ENCODE data around the gene TBX2. TPM values are rescaled to one million over a fixed set of nuclear protein-coding genes. Genes with fewer than 3 reads are reported as not detected.

TBX2 gene
- total RNA-seq, 1 experiment from 2014 or later, result not detected

DNA sequence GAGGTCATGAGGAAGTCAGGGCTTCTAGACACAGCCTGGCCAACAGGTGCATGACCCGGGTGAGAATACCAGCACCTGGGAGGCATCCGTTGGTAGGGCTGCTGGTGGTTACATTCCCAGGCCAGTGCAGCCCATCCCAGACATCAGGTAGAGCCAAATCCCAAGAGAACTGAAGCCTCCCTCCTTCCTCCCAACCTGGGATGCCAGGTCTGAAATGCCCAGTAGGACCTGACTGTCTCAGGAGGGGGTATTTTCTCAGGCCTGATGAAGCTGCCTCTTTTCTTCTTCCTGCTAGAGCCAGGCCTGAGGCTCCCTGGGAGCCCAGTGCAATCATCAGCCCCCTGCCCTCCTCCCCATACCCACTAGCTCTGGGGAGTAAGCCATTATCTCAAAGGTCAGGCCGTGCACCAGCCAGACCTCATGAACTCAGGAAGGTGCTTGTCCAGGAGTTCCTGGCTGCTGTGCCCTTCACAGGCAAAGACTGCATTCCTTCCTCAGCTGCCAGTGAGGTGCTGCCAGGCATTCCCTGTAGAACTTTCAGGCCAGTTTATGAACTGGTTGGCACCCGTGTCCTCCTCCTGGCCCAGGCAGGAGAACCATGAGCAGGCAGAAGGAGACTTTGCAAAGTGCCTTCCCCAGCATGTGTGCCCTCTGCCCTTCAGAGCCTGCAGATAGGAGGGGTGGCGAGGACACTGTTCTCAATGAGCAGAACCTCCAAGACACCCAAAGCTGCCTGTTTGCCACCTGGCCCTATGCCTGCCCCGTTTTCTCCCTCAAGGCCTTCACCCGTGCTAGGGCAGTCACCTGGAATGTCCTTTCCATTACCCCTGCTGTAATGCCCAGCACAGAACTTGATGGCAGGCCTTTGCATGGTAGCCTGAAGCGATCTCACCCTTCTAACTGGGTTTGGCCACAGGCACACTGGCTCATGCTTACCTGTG, 7.6 kb downstream of the TBX2 start:
- intact Hi-C loops (cut with micrococcal nuclease; ENCODE audit: unreplicated experiment), result no loop called here
- H3K9me3 ChIP-seq (ENCODE audit: low read depth, low read length, poor library complexity, severe bottlenecking), result no peaks in the 10 kb centered on the region
- H3K27me3 ChIP-seq (replicated peaks; ENCODE audit: insufficient read depth, low read depth, low read length, poor library complexity), result peaks cover 69% of the 10 kb centered on the region
- no peak for DNase-seq (ENCODE audit: low spot score)
- no TSS peak for BruUV-seq (replicated peaks)
- H3K4me1 ChIP-seq (ENCODE audit: insufficient read depth, low read length, poor library complexity, severe bottlenecking), result peaks cover 29% of the 10 kb centered on the region
- CTCF ChIA-PET, result interaction anchor here (0.6 kb wide), 1 partner anchor 686 kb away, joined by 3 read pairs; no protein-coding TSS in a partner anchor
- POLR2A ChIA-PET (ENCODE audit: low non-redundant PET), result no interaction called here
- no peak overlapping the region for H3K27ac ChIP-seq (ENCODE audit: low read depth, low read length, poor library complexity, severe bottlenecking)
- no peaks in the 10 kb centered on the region for H3K36me3 ChIP-seq (ENCODE audit: insufficient read depth, low read length, poor library complexity, severe bottlenecking)
- no peak overlapping the region for H3K4me3 ChIP-seq (ENCODE audit: low read depth, low read length, poor library complexity, severe bottlenecking)
- TF ChIP-seq, protein P1, sequence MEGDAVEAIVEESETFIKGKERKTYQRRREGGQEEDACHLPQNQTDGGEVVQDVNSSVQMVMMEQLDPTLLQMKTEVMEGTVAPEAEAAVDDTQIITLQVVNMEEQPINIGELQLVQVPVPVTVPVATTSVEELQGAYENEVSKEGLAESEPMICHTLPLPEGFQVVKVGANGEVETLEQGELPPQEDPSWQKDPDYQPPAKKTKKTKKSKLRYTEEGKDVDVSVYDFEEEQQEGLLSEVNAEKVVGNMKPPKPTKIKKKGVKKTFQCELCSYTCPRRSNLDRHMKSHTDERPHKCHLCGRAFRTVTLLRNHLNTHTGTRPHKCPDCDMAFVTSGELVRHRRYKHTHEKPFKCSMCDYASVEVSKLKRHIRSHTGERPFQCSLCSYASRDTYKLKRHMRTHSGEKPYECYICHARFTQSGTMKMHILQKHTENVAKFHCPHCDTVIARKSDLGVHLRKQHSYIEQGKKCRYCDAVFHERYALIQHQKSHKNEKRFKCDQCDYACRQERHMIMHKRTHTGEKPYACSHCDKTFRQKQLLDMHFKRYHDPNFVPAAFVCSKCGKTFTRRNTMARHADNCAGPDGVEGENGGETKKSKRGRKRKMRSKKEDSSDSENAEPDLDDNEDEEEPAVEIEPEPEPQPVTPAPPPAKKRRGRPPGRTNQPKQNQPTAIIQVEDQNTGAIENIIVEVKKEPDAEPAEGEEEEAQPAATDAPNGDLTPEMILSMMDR (conservative IDR thresholded peaks at IDR 0.05; ENCODE audit: low read depth, low read length), result no peak
- TF ChIP-seq EZH2 (IDR thresholded peaks at IDR 0.05; ENCODE audit: borderline replicate concordance, low read depth, low read length, poor library complexity, severe bottlenecking), result no peak

DNA sequence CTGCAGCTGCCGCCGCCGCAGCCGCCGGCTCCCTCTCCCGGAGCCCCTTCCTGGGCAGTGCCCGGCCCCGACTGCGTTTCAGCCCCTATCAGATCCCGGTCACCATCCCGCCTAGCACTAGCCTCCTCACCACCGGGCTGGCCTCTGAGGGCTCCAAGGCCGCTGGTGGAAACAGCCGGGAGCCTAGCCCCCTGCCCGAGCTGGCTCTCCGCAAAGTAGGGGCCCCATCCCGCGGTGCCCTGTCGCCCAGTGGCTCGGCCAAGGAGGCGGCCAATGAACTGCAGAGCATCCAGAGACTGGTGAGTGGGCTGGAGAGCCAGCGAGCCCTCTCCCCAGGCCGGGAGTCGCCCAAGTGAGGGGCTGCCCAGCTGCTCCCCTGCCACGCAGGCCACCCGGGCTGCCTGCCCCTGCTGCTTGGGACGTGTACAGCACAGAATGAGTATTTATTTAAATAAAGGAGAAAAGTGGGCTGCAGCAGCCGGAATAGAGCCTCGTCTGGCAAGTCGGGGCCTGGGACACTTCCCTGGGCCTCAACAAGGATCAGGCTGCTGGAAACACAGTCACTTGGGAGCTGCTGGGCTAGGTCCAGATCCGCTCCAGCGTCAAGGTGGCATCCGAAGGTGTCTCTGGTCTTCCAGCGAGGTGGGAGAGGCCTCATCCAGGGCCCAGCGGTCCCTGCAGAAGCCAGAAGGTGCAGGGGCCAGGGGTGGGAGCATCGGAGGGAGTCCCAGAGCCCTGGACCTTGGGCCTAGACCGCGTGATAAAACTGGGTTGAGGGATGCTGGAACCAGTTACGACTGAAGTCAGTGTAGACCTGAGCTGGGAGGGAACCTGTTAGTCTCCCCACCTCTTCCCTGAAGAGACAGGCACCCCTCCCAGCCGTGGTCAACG, 8.8 kb downstream of the TBX2 start:
- ChIA-PET POLR2A (ENCODE audit: low non-redundant PET) (no interaction called here), CTCF (no interaction called here)
- BruUV-seq (replicated peaks), result no TSS peak
- DNase-seq (ENCODE audit: low spot score), result no peak
- Histone ChIP-seq H3K4me3 (ENCODE audit: low read depth, low read length, poor library complexity, severe bottlenecking) (no peak overlapping the region), H3K36me3 (ENCODE audit: insufficient read depth, low read length, poor library complexity, severe bottlenecking) (no peaks in the 10 kb centered on the region), H3K9me3 (ENCODE audit: low read depth, low read length, poor library complexity, severe bottlenecking) (no peaks in the 10 kb centered on the region), H3K27me3 (replicated peaks; ENCODE audit: insufficient read depth, low read depth, low read length, poor library complexity) (peaks cover 58% of the 10 kb centered on the region), H3K4me1 (ENCODE audit: insufficient read depth, low read length, poor library complexity, severe bottlenecking) (peaks cover 28% of the 10 kb centered on the region), H3K27ac (ENCODE audit: low read depth, low read length, poor library complexity, severe bottlenecking) (no peak overlapping the region)
- no peak for TF ChIP-seq EZH2 (IDR thresholded peaks at IDR 0.05; ENCODE audit: borderline replicate concordance, low read depth, low read length, poor library complexity, severe bottlenecking)
- TF ChIP-seq, protein P1 (conservative IDR thresholded peaks at IDR 0.05; ENCODE audit: low read depth, low read length), result no peak
- intact Hi-C loops (cut with micrococcal nuclease; ENCODE audit: unreplicated experiment), result no loop called here

DNA sequence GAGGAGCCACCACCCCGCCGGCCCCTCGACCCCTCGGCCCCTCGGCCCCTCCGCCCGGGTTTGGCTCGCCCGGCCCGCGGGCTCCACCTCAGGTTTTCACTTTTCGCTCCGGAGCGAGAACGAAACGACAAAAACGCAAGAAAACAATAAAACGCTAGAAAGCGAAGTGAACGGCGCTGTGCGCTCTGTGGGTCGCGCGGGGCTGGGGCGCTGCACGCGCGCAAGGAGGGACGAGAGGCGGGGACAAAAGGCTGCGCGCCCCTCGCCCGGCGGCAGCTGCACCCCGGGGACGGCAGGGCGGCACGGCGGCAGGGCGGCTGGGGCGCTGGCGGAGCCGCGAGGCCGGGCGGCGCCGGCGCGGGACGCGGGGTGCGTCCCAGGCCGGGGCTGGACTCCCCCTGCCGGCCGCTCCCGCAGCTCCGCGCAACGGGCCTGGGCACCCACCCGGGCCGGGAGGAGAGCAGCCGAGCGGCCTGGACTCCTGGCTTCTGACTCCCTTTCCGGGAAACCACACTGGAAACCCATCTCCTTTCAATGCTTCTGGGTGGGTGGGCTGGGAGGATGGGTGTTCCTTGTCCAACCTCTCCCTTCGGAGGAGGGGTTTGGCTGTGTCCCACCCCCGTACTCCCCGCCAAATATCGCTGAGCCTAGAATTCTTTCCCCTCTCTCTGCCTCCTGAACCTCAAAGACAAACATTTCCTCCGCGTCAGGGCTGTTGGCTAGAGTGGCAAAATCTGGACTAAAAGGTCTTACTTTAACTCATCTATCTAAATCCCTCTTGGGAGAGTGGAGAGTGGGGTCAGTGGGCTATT, 9.9 kb downstream of the TBX2 start:
- DNase-seq (ENCODE audit: low spot score), result peak; percentile 73
- H3K36me3 ChIP-seq (ENCODE audit: insufficient read depth, low read length, poor library complexity, severe bottlenecking), result no peaks in the 10 kb centered on the region
- H3K4me3 ChIP-seq (ENCODE audit: low read depth, low read length, poor library complexity, severe bottlenecking), result peak overlapping the region; percentile 41
- H3K27ac ChIP-seq (ENCODE audit: low read depth, low read length, poor library complexity, severe bottlenecking), result no peak overlapping the region
- H3K4me1 ChIP-seq (ENCODE audit: insufficient read depth, low read length, poor library complexity, severe bottlenecking), result peaks cover 21% of the 10 kb centered on the region
- H3K27me3 ChIP-seq (replicated peaks; ENCODE audit: insufficient read depth, low read depth, low read length, poor library complexity), result peaks cover 46% of the 10 kb centered on the region
- ChIA-PET POLR2A (ENCODE audit: low non-redundant PET) (no interaction called here), CTCF (interaction anchor here (0.7 to 0.9 kb wide), 3 partner anchors 52 to 689 kb away, joined by 3 read pairs; no protein-coding TSS in a partner anchor)
- no peak for TF ChIP-seq EZH2 (IDR thresholded peaks at IDR 0.05; ENCODE audit: borderline replicate concordance, low read depth, low read length, poor library complexity, severe bottlenecking)
- TF ChIP-seq, protein P1 (conservative IDR thresholded peaks at IDR 0.05; ENCODE audit: low read depth, low read length), result no peak; the same call in 1 of the 2 replicates
- intact Hi-C loops (cut with micrococcal nuclease; ENCODE audit: unreplicated experiment), result loop anchor here (2.0 to 5.0 kb wide), 2 partner anchors 173 to 657 kb away; no protein-coding TSS in a partner anchor
- BruUV-seq (replicated peaks), result no TSS peak
- no peaks in the 10 kb centered on the region for H3K9me3 ChIP-seq (ENCODE audit: low read depth, low read length, poor library complexity, severe bottlenecking)

Measured in A673 (cell line).